Peyer's patch (tissue), 4 donors: ENCODE data around the gene NCKAP5. TPM values are rescaled to one million over a fixed set of nuclear protein-coding genes. Genes with fewer than 3 reads are reported as not detected.

ENCODE experiments used
- DNase-seq, 3 donors: peaks; one replicate each; pipeline ENCODE4 v3.0.0-alpha.2; 2017 to 2019
- H3K27ac ChIP-seq, 4 donors: fragments of 200-600 bp; sonication (generic); one replicate each; pipeline ENCODE4 v1.5.1; 2016 to 2019
- H3K27me3 ChIP-seq, 2 donors: fragments of 200-600 bp; sonication (generic); one replicate each; pipeline ENCODE4 v1.5.1; 2019
- H3K36me3 ChIP-seq, 3 donors: fragments of 200-600 bp; sonication (generic); one replicate each; pipeline ENCODE4 v1.5.1; 2016 to 2019
- H3K4me1 ChIP-seq, 4 donors: fragments of 200-600 bp; sonication (generic); one replicate each; pipeline ENCODE4 v1.5.1; 2016 to 2019
- H3K4me3 ChIP-seq, 4 donors: fragments of 200-600 bp; sonication (generic); 1 replicate in 3 of 4; 2 replicates in 1 of 4; pipeline ENCODE4 v1.5.1; 2016 to 2019; ENCODE audit warnings: mild to moderate bottlenecking in 1 of 4
- H3K9me3 ChIP-seq, 4 donors: fragments of 200-600 bp; sonication (generic); one replicate each; pipeline ENCODE4 v1.5.1; 2016 to 2019; ENCODE audit warnings: mild to moderate bottlenecking in 1 of 4
- CTCF ChIP-seq, 6 experiments: fragments of 450-650 bp in 4 of 6; fragments of 200-600 bp in 2 of 6; sonication (generic) in 1 of 6; IDR thresholded peaks; one replicate each; pipeline ENCODE4 v1.5.1; 2017 to 2019; ENCODE audit warnings: antibody characterized with exemption in 6 of 6, mild to moderate bottlenecking in 3 of 6, moderate library complexity in 1 of 6
- POLR2A ChIP-seq, 2 donors: fragments of 450-650 bp; IDR thresholded peaks; one replicate each; pipeline ENCODE4 v1.5.1; 2017; ENCODE audit warnings: antibody characterized with exemption in 2 of 2, mild to moderate bottlenecking in 2 of 2, moderate library complexity in 2 of 2
- total RNA-seq, 4 donors: library from RNA; depleted of rRNA; stranded (reverse); fragments of >200 nt; gene quantifications; one replicate each; pipeline ENCODE4 v1.1.0, GENCODE V29; 2016

NCKAP5 gene
- total RNA-seq, 4 donors from 2014 or later = 9.1 to 28.5 (median 22.5) TPM

GRCh38 chr2:132668987-132669907 lies 899.0 kb downstream of the NCKAP5 start:
- peaks cover 0 to 6% of the 10 kb centered on the region in 2 donors for H3K27me3 ChIP-seq
- H3K9me3 ChIP-seq = no peaks in the 10 kb centered on the region
- peaks cover 0 to 31% (median 0%) of the 10 kb centered on the region in 4 donors for H3K4me1 ChIP-seq
- DNase-seq = no peak
- H3K4me3 ChIP-seq = peak overlapping the region; percentile 3 to 53 (median 40)
- H3K27ac ChIP-seq = no peak overlapping the region
- TF ChIP-seq CTCF (IDR thresholded peaks at IDR 0.05) = no peak
- TF ChIP-seq POLR2A (IDR thresholded peaks at IDR 0.05) = no peak
- no peaks in the 10 kb centered on the region for H3K36me3 ChIP-seq

- TF ChIP-seq POLR2A (IDR thresholded peaks at IDR 0.05) = no peak
- TF ChIP-seq CTCF (IDR thresholded peaks at IDR 0.05) = no peak
- no peak for DNase-seq
- Histone ChIP-seq H3K4me3 (no peak overlapping the region), H3K36me3 (no peaks in the 10 kb centered on the region), H3K9me3 (no peaks in the 10 kb centered on the region), H3K4me1 (peaks cover 0 to 31% (median 0%) of the 10 kb centered on the region in 4 donors), H3K27me3 (peaks cover 0 to 6% of the 10 kb centered on the region in 2 donors), H3K27ac (no peak overlapping the region)
These were observed 900.0 kb downstream of the NCKAP5 start for GRCh38 chr2:132668189-132668823.

GRCh38 chr2:132667706-132668105 lies 900.6 kb downstream of the NCKAP5 start:
- Histone ChIP-seq H3K36me3 (no peaks in the 10 kb centered on the region), H3K4me3 (no peak overlapping the region), H3K27ac (no peak overlapping the region), H3K9me3 (no peaks in the 10 kb centered on the region), H3K4me1 (peaks cover 0 to 31% (median 0%) of the 10 kb centered on the region in 4 donors), H3K27me3 (peaks cover 0 to 6% of the 10 kb centered on the region in 2 donors)
- DNase-seq = no peak
- TF ChIP-seq CTCF (IDR thresholded peaks at IDR 0.05) (no peak), POLR2A (IDR thresholded peaks at IDR 0.05) (no peak)

GRCh38 chr2:132665401-132666140 lies 902.7 kb downstream of the NCKAP5 start:
- H3K27me3 ChIP-seq = peaks cover 0 to 6% of the 10 kb centered on the region in 2 donors
- TF ChIP-seq POLR2A (IDR thresholded peaks at IDR 0.05) = no peak
- TF ChIP-seq CTCF (IDR thresholded peaks at IDR 0.05) = no peak
- no peak for DNase-seq
- no peaks in the 10 kb centered on the region for H3K9me3 ChIP-seq
- no peak overlapping the region for H3K27ac ChIP-seq
- no peaks in the 10 kb centered on the region for H3K36me3 ChIP-seq
- peaks cover 0 to 21% (median 0%) of the 10 kb centered on the region in 4 donors for H3K4me1 ChIP-seq
- no peak overlapping the region for H3K4me3 ChIP-seq

- Histone ChIP-seq H3K27ac (no peak overlapping the region), H3K9me3 (no peaks in the 10 kb centered on the region), H3K4me3 (no peak overlapping the region), H3K27me3 (peaks cover 0 to 6% of the 10 kb centered on the region in 2 donors), H3K4me1 (peaks cover 0 to 9% (median 0%) of the 10 kb centered on the region in 4 donors), H3K36me3 (no peaks in the 10 kb centered on the region)
- no peak for DNase-seq
- TF ChIP-seq CTCF (IDR thresholded peaks at IDR 0.05) (no peak), POLR2A (IDR thresholded peaks at IDR 0.05) (no peak)
These were observed 904.2 kb downstream of the NCKAP5 start for GRCh38 chr2:132664096-132664495.
